GM19023 (cell line): Measurements from ENCODE around the gene CAMSAP1.
A peak's percentile ranks its signal among the peaks of the same experiment; 100 is the strongest.
"Not testable (repeated sequence)": the region's sequence is repeated elsewhere in the genome, so short reads cannot be mapped to it uniquely, and the experiment has no call there.

Experiments
- ATAC-seq: cut with Tn5 transposase; IDR thresholded peaks from one replicate; pipeline ENCODE4 v1.9.1; 2021; ENCODE audit warnings: mild to moderate bottlenecking, moderate library complexity; ENCODE audit not compliant: unreplicated experiment

The CAMSAP1 gene

GRCh38 chr9:135907431-135908092 is at the start of gene CAMSAP1:
TSS of gene CAMSAP1 (minus strand) at chr9:135907546. CDS start at chr9:135907159, 387 bp downstream.
- ATAC-seq, result peak; percentile 80

GRCh38 chr9:135956802-135957174 is 49.4 kb upstream of the CAMSAP1 start:
- no peak for ATAC-seq

- no peak for ATAC-seq
These were observed 48.8 kb upstream of the CAMSAP1 start for GRCh38 chr9:135955934-135956801.

GRCh38 chr9:135952664-135953206 is 45.4 kb upstream of the CAMSAP1 start:
- ATAC-seq, result no peak

- ATAC-seq, result no peak
These were observed 44.7 kb upstream of the CAMSAP1 start for GRCh38 chr9:135951889-135952663.

- not testable (repeated sequence) for ATAC-seq
These were observed 44.0 kb upstream of the CAMSAP1 start for GRCh38 chr9:135951310-135951709.

- not testable (repeated sequence) for ATAC-seq
These were observed 43.5 kb upstream of the CAMSAP1 start for GRCh38 chr9:135950841-135951240.

- no peak for ATAC-seq
These were observed 42.9 kb upstream of the CAMSAP1 start for GRCh38 chr9:135950135-135950682.

GRCh38 chr9:135949501-135950134 is 42.3 kb upstream of the CAMSAP1 start:
- ATAC-seq, result no peak

GRCh38 chr9:135948968-135949367 is 41.6 kb upstream of the CAMSAP1 start:
- ATAC-seq, result no peak

GRCh38 chr9:135948446-135948845 is 41.1 kb upstream of the CAMSAP1 start:
- no peak for ATAC-seq

GRCh38 chr9:135947582-135947981 is 40.2 kb upstream of the CAMSAP1 start:
- ATAC-seq, result no peak

GRCh38 chr9:135947105-135947504 is 39.8 kb upstream of the CAMSAP1 start:
- ATAC-seq, result not testable (repeated sequence)

GRCh38 chr9:135946392-135946994 is 39.1 kb upstream of the CAMSAP1 start:
- no peak for ATAC-seq

- no peak for ATAC-seq
These were observed 38.6 kb upstream of the CAMSAP1 start for GRCh38 chr9:135945969-135946368.

GRCh38 chr9:135944444-135945252 is 37.3 kb upstream of the CAMSAP1 start:
- ATAC-seq, result no peak

GRCh38 chr9:135943604-135944003 is 36.3 kb upstream of the CAMSAP1 start:
- ATAC-seq, result not testable (repeated sequence)

GRCh38 chr9:135941288-135941995 is 34.1 kb upstream of the CAMSAP1 start:
- ATAC-seq, result no peak
